ENCODE measurements around the gene MGLL. TPM values are rescaled to one million over a fixed set of nuclear protein-coding genes. Genes with fewer than 3 reads are reported as not detected.

The MGLL gene
- total and polyA plus RNA-seq, 2 donors from 2014 or later: 74.2 to 250 TPM

DNA sequence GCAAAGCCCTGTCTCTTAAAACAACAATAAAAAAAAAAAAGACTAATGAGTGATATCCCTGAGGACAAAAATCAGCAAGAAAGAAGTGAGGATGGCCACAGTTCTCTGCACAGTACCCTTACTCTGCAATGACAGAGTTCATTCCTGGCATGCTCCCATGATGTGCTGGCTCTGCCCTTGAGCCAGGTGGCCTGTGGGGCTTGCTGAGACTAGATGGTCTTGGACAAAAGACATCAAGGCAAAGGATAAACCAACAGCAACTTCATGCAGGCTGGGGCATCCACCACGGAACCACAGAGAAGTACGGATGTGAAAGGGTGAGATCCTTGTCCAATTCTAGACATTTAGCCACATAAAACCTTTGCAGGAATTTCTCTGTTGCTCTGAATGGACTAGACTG lies 12.7 kb downstream of the MGLL start:
- DNase-seq: no peak
- no peaks in the 10 kb centered on the region for H3K27me3 ChIP-seq (ENCODE audit: control insufficient read depth, insufficient read depth, low read length)
- no peak overlapping the region for H3K27ac ChIP-seq (ENCODE audit: low read depth in 2 of 2, low read length in 2 of 2)
- no peak for TF ChIP-seq CTCF (IDR thresholded peaks at IDR 0.05; ENCODE audit: borderline replicate concordance, extremely low read depth, insufficient read depth)
- no peak for FAIRE-seq
- peaks cover 0 to 4% (median 0%) of the 10 kb centered on the region in 3 donors for H3K4me1 ChIP-seq (ENCODE audit: control insufficient read depth in 2 of 3, insufficient read depth in 2 of 3, low read depth in 1 of 3, low read length in 3 of 3)
- H3K9ac ChIP-seq (ENCODE audit: low read length in 3 of 3): no peak overlapping the region
- intact Hi-C loops (cut with DNase I): no loop called here
- no peak overlapping the region for H3K4me3 ChIP-seq (ENCODE audit: low read length in 3 of 3)
- H3K9me3 ChIP-seq (ENCODE audit: control insufficient read depth in 2 of 3, insufficient read depth in 1 of 3, low read length in 3 of 3): no peaks in the 10 kb centered on the region
- peaks cover 0 to 23% (median 6%) of the 10 kb centered on the region in 3 donors for H3K36me3 ChIP-seq (ENCODE audit: control insufficient read depth in 2 of 3, insufficient read depth in 3 of 3, low read length in 3 of 3)

DNA sequence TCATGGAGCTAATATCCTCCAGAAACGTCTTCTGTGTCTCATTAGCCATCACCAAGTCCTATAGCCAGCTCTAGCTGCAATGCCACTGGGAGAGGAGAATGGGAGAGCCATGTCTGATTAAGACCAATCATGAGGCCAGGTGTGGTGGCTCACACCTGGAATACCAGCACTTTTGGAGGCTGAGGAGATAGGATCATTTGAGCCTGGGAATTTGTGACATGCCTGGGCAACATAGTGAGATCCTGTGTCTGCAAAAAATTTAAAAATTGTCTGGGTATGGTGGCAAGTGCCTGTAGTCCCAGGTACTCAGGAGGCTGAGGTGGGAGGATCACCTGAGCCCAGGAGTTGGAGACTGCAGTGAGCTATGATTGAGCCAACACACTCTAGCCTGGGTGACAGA lies 13.1 kb downstream of the MGLL start:
- intact Hi-C loops (cut with DNase I): no loop called here
- no peaks in the 10 kb centered on the region for H3K9me3 ChIP-seq (ENCODE audit: control insufficient read depth in 2 of 3, insufficient read depth in 1 of 3, low read length in 3 of 3)
- H3K4me1 ChIP-seq (ENCODE audit: control insufficient read depth in 2 of 3, insufficient read depth in 2 of 3, low read depth in 1 of 3, low read length in 3 of 3): peaks cover 0 to under 1% (median 0%) of the 10 kb centered on the region in 3 donors
- H3K9ac ChIP-seq (ENCODE audit: low read length in 3 of 3): no peak overlapping the region
- no peak overlapping the region for H3K4me3 ChIP-seq (ENCODE audit: low read length in 3 of 3)
- no peak overlapping the region for H3K27ac ChIP-seq (ENCODE audit: low read depth in 2 of 2, low read length in 2 of 2)
- H3K36me3 ChIP-seq (ENCODE audit: control insufficient read depth in 2 of 3, insufficient read depth in 3 of 3, low read length in 3 of 3): peaks cover 0 to 23% (median 6%) of the 10 kb centered on the region in 3 donors
- no peaks in the 10 kb centered on the region for H3K27me3 ChIP-seq (ENCODE audit: control insufficient read depth, insufficient read depth, low read length)
- DNase-seq (no peak), FAIRE-seq (no peak)
- TF ChIP-seq CTCF (IDR thresholded peaks at IDR 0.05; ENCODE audit: borderline replicate concordance, extremely low read depth, insufficient read depth): no peak

DNA sequence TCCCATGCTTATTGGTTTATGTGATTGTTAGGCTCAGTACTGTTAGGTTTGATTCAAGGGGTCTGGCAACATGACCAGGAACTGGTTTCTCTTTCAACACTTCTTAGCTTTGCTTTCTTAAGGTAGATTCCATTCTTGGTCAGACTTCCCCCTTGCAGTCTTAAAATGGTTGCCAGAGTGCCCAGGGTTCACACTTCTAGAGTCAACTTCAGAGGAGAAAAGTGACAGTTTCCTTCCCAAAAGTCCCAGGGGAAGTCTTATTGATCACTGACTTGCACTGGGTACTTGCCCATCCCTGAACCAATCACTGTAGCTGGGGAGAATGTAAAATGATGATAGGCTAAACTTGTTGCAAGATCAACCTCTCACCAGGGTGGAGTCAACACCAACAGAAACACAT lies 14.1 kb downstream of the MGLL start:
- Histone ChIP-seq H3K27me3 (ENCODE audit: control insufficient read depth, insufficient read depth, low read length) (no peaks in the 10 kb centered on the region), H3K27ac (ENCODE audit: low read depth in 2 of 2, low read length in 2 of 2) (no peak overlapping the region), H3K36me3 (ENCODE audit: control insufficient read depth in 2 of 3, insufficient read depth in 3 of 3, low read length in 3 of 3) (peaks cover 0 to 23% (median 6%) of the 10 kb centered on the region in 3 donors), H3K9ac (ENCODE audit: low read length in 3 of 3) (no peak overlapping the region), H3K9me3 (ENCODE audit: control insufficient read depth in 2 of 3, insufficient read depth in 1 of 3, low read length in 3 of 3) (no peaks in the 10 kb centered on the region), H3K4me3 (ENCODE audit: low read length in 3 of 3) (no peak overlapping the region), H3K4me1 (ENCODE audit: control insufficient read depth in 2 of 3, insufficient read depth in 2 of 3, low read depth in 1 of 3, low read length in 3 of 3) (no peaks in the 10 kb centered on the region)
- FAIRE-seq (no peak), DNase-seq (no peak)
- intact Hi-C loops (cut with DNase I): no loop called here
- no peak for TF ChIP-seq CTCF (IDR thresholded peaks at IDR 0.05; ENCODE audit: borderline replicate concordance, extremely low read depth, insufficient read depth)

Data from kidney (tissue), 14 donors.